ENCODE measurements around the gene BCL2. TPM values are rescaled to one million over a fixed set of nuclear protein-coding genes. Genes with fewer than 3 reads are reported as not detected.

The BCL2 gene
- total and polyA plus RNA-seq, 9 of the 15 experiments (the other 6 are each of a cell fraction or from before 2014, with no cell fraction given) = 0.10 to 1.1 (median 0.65) TPM

DNA sequence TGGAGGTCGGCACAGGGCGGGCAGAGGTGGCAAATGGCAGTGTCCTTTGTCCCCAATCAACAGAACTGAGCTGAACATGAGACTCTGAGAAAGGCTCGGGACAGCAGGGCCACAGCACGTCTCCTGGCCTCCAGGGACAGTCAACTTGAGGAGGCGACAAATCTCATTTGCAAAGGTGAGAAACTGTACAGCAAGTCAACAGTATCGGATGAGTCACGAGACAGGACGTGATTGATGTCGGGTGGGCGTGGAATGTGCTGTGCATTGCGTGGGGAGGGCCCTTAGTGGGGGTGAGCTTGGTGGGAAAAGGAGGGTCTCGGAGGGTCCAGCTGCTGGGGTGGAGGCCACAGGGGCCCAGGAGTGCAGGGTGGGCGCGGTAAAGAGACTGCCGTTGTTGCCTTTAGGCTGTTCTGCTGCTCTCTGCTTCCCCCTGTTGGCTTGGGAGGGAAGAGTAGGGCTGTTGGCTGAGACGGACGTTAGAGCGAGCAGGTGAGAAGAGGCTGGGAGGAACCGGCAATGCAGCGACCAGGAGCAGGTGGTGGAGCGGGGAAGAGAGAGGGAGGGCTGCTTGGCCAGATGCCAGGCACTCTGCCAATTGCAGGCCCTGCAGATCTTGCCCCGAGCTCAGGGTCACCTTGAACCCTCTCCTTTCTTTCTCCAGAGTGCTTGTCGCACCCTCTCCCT lies 164.3 kb downstream of the BCL2 start (continued):
- TF ChIP-seq, protein P1, sequence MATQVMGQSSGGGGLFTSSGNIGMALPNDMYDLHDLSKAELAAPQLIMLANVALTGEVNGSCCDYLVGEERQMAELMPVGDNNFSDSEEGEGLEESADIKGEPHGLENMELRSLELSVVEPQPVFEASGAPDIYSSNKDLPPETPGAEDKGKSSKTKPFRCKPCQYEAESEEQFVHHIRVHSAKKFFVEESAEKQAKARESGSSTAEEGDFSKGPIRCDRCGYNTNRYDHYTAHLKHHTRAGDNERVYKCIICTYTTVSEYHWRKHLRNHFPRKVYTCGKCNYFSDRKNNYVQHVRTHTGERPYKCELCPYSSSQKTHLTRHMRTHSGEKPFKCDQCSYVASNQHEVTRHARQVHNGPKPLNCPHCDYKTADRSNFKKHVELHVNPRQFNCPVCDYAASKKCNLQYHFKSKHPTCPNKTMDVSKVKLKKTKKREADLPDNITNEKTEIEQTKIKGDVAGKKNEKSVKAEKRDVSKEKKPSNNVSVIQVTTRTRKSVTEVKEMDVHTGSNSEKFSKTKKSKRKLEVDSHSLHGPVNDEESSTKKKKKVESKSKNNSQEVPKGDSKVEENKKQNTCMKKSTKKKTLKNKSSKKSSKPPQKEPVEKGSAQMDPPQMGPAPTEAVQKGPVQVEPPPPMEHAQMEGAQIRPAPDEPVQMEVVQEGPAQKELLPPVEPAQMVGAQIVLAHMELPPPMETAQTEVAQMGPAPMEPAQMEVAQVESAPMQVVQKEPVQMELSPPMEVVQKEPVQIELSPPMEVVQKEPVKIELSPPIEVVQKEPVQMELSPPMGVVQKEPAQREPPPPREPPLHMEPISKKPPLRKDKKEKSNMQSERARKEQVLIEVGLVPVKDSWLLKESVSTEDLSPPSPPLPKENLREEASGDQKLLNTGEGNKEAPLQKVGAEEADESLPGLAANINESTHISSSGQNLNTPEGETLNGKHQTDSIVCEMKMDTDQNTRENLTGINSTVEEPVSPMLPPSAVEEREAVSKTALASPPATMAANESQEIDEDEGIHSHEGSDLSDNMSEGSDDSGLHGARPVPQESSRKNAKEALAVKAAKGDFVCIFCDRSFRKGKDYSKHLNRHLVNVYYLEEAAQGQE (IDR thresholded peaks at IDR 0.05; ENCODE audit: borderline replicate concordance) = peak; percentile 46; the same call in 1 of the 2 replicates
- TF ChIP-seq, protein P1 (CRISPR knock-in tag; IDR thresholded peaks at IDR 0.05; ENCODE audit: low read depth) = no peak
- TF ChIP-seq DPF2 (IDR thresholded peaks at IDR 0.05) (peak; percentile 63), NR2C1 (IDR thresholded peaks at IDR 0.05) (no peak), NR2C1 (tag; IDR thresholded peaks at IDR 0.05) (no peak), KAT8 (IDR thresholded peaks at IDR 0.05; ENCODE audit: low read depth) (no peak), ZNF507 (tag; conservative IDR thresholded peaks at IDR 0.05) (no peak), SREBF1 (IDR thresholded peaks at IDR 0.05; ENCODE audit: borderline replicate concordance, low read depth, low read length) (no peak), POLR2B (IDR thresholded peaks at IDR 0.05; ENCODE audit: low read depth, partially characterized antibody) (no peak), PTTG1 (tag; IDR thresholded peaks at IDR 0.05; ENCODE audit: low read depth) (no peak)
- TF ChIP-seq, protein P2, sequence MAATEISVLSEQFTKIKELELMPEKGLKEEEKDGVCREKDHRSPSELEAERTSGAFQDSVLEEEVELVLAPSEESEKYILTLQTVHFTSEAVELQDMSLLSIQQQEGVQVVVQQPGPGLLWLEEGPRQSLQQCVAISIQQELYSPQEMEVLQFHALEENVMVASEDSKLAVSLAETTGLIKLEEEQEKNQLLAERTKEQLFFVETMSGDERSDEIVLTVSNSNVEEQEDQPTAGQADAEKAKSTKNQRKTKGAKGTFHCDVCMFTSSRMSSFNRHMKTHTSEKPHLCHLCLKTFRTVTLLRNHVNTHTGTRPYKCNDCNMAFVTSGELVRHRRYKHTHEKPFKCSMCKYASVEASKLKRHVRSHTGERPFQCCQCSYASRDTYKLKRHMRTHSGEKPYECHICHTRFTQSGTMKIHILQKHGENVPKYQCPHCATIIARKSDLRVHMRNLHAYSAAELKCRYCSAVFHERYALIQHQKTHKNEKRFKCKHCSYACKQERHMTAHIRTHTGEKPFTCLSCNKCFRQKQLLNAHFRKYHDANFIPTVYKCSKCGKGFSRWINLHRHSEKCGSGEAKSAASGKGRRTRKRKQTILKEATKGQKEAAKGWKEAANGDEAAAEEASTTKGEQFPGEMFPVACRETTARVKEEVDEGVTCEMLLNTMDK (IDR thresholded peaks at IDR 0.05; ENCODE audit: borderline replicate concordance, insufficient read depth, low read depth, low read length, poor library complexity, severe bottlenecking) = peak; percentile 16
- TF ChIP-seq, protein P3, sequence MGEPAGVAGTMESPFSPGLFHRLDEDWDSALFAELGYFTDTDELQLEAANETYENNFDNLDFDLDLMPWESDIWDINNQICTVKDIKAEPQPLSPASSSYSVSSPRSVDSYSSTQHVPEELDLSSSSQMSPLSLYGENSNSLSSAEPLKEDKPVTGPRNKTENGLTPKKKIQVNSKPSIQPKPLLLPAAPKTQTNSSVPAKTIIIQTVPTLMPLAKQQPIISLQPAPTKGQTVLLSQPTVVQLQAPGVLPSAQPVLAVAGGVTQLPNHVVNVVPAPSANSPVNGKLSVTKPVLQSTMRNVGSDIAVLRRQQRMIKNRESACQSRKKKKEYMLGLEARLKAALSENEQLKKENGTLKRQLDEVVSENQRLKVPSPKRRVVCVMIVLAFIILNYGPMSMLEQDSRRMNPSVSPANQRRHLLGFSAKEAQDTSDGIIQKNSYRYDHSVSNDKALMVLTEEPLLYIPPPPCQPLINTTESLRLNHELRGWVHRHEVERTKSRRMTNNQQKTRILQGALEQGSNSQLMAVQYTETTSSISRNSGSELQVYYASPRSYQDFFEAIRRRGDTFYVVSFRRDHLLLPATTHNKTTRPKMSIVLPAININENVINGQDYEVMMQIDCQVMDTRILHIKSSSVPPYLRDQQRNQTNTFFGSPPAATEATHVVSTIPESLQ (CRISPR knock-in tag; IDR thresholded peaks at IDR 0.05) = no peak

Data from K562 (cell line).